Stimulated activated CD8-positive, alpha-beta memory T cell treated with anti-CD3 and anti-CD28 coated beads, Interleukin-7, amount 100 ng/mL, for 48 hours (primary cell): ENCODE data around the gene EN1.

Experiments used
- DNase-seq, 2 donors: peaks; one replicate each; pipeline ENCODE4 v3.0.0-alpha.2; 2020; ENCODE audit warnings: low read depth in 1 of 2; ENCODE audit errors: extremely low read depth in 1 of 2

EN1 gene

DNA sequence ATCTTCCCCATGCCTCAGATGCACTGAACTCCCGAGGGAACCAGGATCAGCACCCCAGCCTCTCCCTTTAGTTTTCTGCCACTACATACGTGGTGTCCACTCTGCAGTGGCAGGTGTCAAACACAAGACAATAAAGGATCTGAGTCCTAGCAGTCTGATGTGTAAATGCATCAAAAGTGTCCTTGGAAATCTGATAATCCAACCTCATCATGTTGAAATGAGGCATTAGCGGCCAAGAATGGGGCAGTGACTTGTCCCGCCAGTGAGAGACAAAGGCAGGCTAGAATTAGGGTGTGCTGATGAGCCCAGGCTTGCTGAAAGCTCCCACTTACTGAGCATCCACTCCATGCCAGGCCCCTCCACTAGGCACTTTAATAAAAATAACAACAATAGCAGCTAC is 52.9 kb downstream of the EN1 start:
- no peak for DNase-seq
